Measurements from ENCODE around the gene CCM2. TPM values are rescaled to one million over a fixed set of nuclear protein-coding genes. Genes with fewer than 3 reads are reported as not detected.

Gene CCM2
- total RNA-seq, 2 experiments from 2014 or later: 130 to 134 TPM

- ChIA-PET POLR2A (interaction anchor here (0.6 to 26.2 kb wide), 25 partner anchors 3 to 489 kb away, joined by 3 to 517 read pairs (median 6); partner anchors contain the start of genes CCM2, DDX56, H2AZ2 and MYO1G), CTCF (interaction anchor here (0.6 to 7.1 kb wide), 10 partner anchors 9 to 157 kb away, joined by 3 to 88 read pairs (median 4); partner anchors contain the start of gene CCM2)
- peak within 1 kb of the TSS; percentile 99 for H3K4me3 Mint-ChIP-seq
- no peaks in the 10 kb centered on the region for H3K9me3 Mint-ChIP-seq
- peak within 1 kb of the TSS; percentile 96 for H3K27ac Mint-ChIP-seq
- no peaks in the 10 kb centered on the region for H3K27me3 Mint-ChIP-seq
- peaks cover 77% of the 10 kb centered on the region for H3K36me3 Mint-ChIP-seq (ENCODE audit: low read depth)
- H3K4me1 Mint-ChIP-seq: peaks cover 76% of the 10 kb centered on the region
- DNase-seq: peak; percentile 96
Measured at GRCh38 chr7:44978511-44979366, 21.3 kb upstream of the CCM2 start, which contains the start of gene MYO1G. Gene MYO1G, minus strand, starts transcription at chr7:44979015. Its CDS starts 54 bp downstream, at chr7:44978961.

- DNase-seq: no peak
- H3K27me3 Mint-ChIP-seq: no peaks in the 10 kb centered on the region
- no peaks in the 10 kb centered on the region for H3K9me3 Mint-ChIP-seq
- ChIA-PET CTCF (interaction anchor here (0.7 to 2.1 kb wide), 8 partner anchors 16 to 158 kb away, joined by 3 to 6 read pairs (median 4); partner anchors contain the start of gene CCM2), POLR2A (interaction anchor here (0.9 to 26.2 kb wide), 20 partner anchors 2 to 398 kb away, joined by 3 to 517 read pairs (median 15); partner anchors contain the start of genes CCM2, H2AZ2, MYO1G and PURB)
- H3K36me3 Mint-ChIP-seq (ENCODE audit: low read depth): peaks cover 77% of the 10 kb centered on the region
- H3K4me3 Mint-ChIP-seq: peak overlapping the region; percentile 99
- peak overlapping the region; percentile 96 for H3K27ac Mint-ChIP-seq
- peaks cover 76% of the 10 kb centered on the region for H3K4me1 Mint-ChIP-seq
Measured at GRCh38 chr7:44979481-44980392, 20.3 kb upstream of the CCM2 start.

- CTCF ChIA-PET: interaction anchor here (0.7 to 3.0 kb wide), 5 partner anchors 19 to 157 kb away, joined by 3 to 15 read pairs (median 4); partner anchors contain the start of gene CCM2
- peak overlapping the region; percentile 99 for H3K4me3 Mint-ChIP-seq
- peaks cover 79% of the 10 kb centered on the region for H3K36me3 Mint-ChIP-seq (ENCODE audit: low read depth)
- DNase-seq: peak; percentile 75
- POLR2A ChIA-PET: interaction anchor here (0.7 to 26.2 kb wide), 10 partner anchors 1 to 155 kb away, joined by 3 to 517 read pairs (median 104); partner anchors contain the start of genes CCM2, MYO1G, PURB and TBRG4
- H3K27me3 Mint-ChIP-seq: no peaks in the 10 kb centered on the region
- peaks cover 76% of the 10 kb centered on the region for H3K4me1 Mint-ChIP-seq
- peak overlapping the region; percentile 96 for H3K27ac Mint-ChIP-seq
- H3K9me3 Mint-ChIP-seq: no peaks in the 10 kb centered on the region
Measured at GRCh38 chr7:44980393-44981034, 19.5 kb upstream of the CCM2 start.

DNA sequence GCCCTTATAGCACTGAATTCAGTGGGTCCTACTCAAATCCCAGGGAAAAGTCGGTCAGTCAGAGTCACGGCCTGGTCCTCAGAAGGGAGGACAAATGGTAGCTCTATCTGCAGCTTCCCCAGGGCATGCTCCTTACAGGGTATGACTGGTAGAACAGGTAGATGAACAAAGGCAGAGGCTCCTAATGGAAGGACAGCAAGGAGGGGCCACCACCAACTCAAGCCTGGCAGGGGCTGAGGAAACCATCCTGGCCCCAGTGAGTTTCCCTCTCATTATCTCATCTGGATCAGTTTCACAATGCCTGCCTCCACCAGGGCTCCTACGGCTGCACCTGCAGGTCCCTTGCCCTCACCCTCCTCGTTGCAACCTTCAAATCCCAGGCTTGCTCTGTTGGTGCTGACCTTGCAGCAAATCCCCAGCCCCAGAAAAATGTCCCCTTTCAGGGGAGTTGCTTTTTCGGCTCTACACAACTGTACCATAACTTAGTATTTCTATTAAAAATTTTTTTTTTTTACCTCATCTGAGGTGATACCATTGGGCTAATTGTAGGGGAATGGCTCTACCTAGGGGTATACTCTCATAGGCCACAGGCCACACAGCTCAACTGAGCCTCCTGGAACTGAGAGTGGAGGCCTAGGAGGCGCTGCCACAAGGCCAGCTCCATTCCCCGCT is 18.8 kb upstream of the CCM2 start:
- DNase-seq: no peak
- Mint-ChIP-seq H3K4me1 (peaks cover 75% of the 10 kb centered on the region), H3K9me3 (no peaks in the 10 kb centered on the region), H3K4me3 (peak overlapping the region; percentile 99), H3K36me3 (ENCODE audit: low read depth) (peaks cover 79% of the 10 kb centered on the region), H3K27me3 (no peaks in the 10 kb centered on the region), H3K27ac (peak overlapping the region; percentile 96)
- CTCF ChIA-PET: interaction anchor here (0.7 to 3.0 kb wide), 5 partner anchors 8 to 156 kb away, joined by 3 to 15 read pairs (median 3); partner anchors contain the start of gene CCM2
- POLR2A ChIA-PET: interaction anchor here (0.7 to 26.2 kb wide), 11 partner anchors 1 to 155 kb away, joined by 3 to 517 read pairs (median 68); partner anchors contain the start of genes CCM2, MYO1G, PURB and TBRG4

GRCh38 chr7:44982535-44982923 is 17.5 kb upstream of the CCM2 start:
- DNase-seq: no peak
- H3K36me3 Mint-ChIP-seq (ENCODE audit: low read depth): peaks cover 73% of the 10 kb centered on the region
- ChIA-PET CTCF (interaction anchor here (2.1 to 3.0 kb wide), 4 partner anchors 10 to 152 kb away, joined by 7 to 15 read pairs (median 13); partner anchors contain the start of gene CCM2), POLR2A (interaction anchor here (0.9 to 26.2 kb wide), 7 partner anchors 12 to 132 kb away, joined by 3 to 517 read pairs (median 68); partner anchors contain the start of genes CCM2, MYO1G and TBRG4)
- H3K9me3 Mint-ChIP-seq: no peaks in the 10 kb centered on the region
- no peak overlapping the region for H3K4me3 Mint-ChIP-seq
- H3K4me1 Mint-ChIP-seq: peaks cover 79% of the 10 kb centered on the region
- peak overlapping the region; percentile 96 for H3K27ac Mint-ChIP-seq
- H3K27me3 Mint-ChIP-seq: no peaks in the 10 kb centered on the region

DNA sequence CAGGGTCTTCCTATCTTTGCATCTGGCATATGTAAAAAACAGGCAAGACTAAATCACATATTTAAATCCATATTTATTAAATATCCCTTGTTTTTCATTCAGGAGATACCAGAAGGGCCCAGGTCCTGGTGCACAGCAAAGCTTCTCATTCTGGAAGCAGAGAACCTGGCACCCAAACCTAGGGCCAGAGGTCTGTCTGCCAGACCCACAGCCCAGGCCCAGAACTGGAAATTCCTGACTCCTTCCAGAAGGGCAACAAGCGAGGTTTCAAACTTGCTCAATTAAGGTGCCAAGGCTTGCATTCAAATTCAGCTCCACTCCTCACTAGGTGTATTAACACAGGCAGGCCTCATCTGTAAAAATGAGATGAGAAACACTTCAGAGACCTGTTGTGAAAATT is 17.0 kb upstream of the CCM2 start:
- Mint-ChIP-seq H3K36me3 (ENCODE audit: low read depth) (peaks cover 69% of the 10 kb centered on the region), H3K27me3 (no peaks in the 10 kb centered on the region), H3K4me1 (peaks cover 83% of the 10 kb centered on the region), H3K27ac (peak overlapping the region; percentile 96), H3K9me3 (no peaks in the 10 kb centered on the region), H3K4me3 (peak overlapping the region; percentile 99)
- no peak for DNase-seq
- ChIA-PET POLR2A (interaction anchor here (0.9 to 26.2 kb wide), 6 partner anchors 11 to 132 kb away, joined by 3 to 517 read pairs (median 240); partner anchors contain the start of genes CCM2, MYO1G and TBRG4), CTCF (interaction anchor here (2.1 to 3.0 kb wide), 4 partner anchors 10 to 152 kb away, joined by 7 to 15 read pairs (median 13); partner anchors contain the start of gene CCM2)

DNA sequence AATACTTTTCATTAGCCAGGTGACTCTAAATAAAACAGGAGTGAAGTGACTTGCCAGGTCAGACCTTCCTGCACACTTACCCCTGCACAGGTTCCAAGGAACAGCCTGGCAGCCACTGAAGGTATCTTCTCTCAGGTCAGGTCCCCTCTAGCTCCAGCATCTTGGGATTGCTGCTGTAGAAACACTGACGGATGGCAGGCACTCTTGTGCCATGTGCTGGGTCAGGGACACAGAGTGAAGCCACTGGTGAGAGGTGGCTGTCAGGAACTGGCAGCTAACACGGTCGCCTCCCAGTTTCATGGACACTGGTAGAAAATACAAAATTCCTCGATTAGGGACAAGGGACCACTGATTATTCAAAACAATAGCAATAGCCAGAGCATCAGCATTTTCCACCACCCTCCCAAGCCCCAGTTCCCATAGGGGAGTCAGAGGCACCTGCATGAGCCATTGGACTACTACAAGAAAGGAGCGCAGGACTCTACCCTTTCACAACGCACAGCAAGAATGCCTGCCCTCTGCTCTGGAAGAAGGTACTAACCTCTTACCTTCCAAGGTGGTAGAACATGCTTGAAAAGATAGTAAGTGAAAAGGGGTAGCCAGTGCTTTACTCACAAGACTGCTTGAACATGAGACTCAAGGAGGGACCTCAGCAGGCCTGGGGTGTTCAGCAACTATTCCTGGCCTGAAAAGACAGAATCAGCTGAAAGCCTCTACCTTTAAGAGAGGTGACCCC is 16.1 kb upstream of the CCM2 start:
- Mint-ChIP-seq H3K27me3 (no peaks in the 10 kb centered on the region), H3K4me3 (peak overlapping the region; percentile 99), H3K9me3 (no peaks in the 10 kb centered on the region), H3K27ac (peak overlapping the region; percentile 96), H3K4me1 (peaks cover 91% of the 10 kb centered on the region), H3K36me3 (ENCODE audit: low read depth) (peaks cover 59% of the 10 kb centered on the region)
- ChIA-PET POLR2A (interaction anchor here (1.5 to 26.2 kb wide), 5 partner anchors 10 to 127 kb away, joined by 5 to 517 read pairs (median 412); partner anchors contain the start of genes CCM2, MYO1G and TBRG4), CTCF (interaction anchor here (2.1 to 3.0 kb wide), 3 partner anchors 12 to 151 kb away, joined by 7 to 15 read pairs (median 15); partner anchors contain the start of gene CCM2)
- no peak for DNase-seq

GRCh38 chr7:44984478-44984758 is 15.6 kb upstream of the CCM2 start:
- no peaks in the 10 kb centered on the region for H3K9me3 Mint-ChIP-seq
- peaks cover 54% of the 10 kb centered on the region for H3K36me3 Mint-ChIP-seq (ENCODE audit: low read depth)
- H3K27ac Mint-ChIP-seq: peak overlapping the region; percentile 96
- H3K4me1 Mint-ChIP-seq: peaks cover 90% of the 10 kb centered on the region
- POLR2A ChIA-PET: interaction anchor here (17.8 to 26.2 kb wide), 3 partner anchors 14 to 40 kb away, joined by 412 to 517 read pairs (median 493); partner anchors contain the start of genes CCM2 and MYO1G
- peak overlapping the region; percentile 99 for H3K4me3 Mint-ChIP-seq
- H3K27me3 Mint-ChIP-seq: no peaks in the 10 kb centered on the region
- CTCF ChIA-PET: interaction anchor here (2.8 kb wide), 1 partner anchor 150 kb away, joined by 15 read pairs; no protein-coding TSS in a partner anchor
- no peak for DNase-seq

GRCh38 chr7:44985033-44985695 is 14.8 kb upstream of the CCM2 start:
- Mint-ChIP-seq H3K9me3 (no peaks in the 10 kb centered on the region), H3K27me3 (no peaks in the 10 kb centered on the region), H3K4me3 (peak overlapping the region; percentile 99), H3K4me1 (peaks cover 83% of the 10 kb centered on the region), H3K27ac (peak overlapping the region; percentile 96), H3K36me3 (ENCODE audit: low read depth) (peaks cover 54% of the 10 kb centered on the region)
- no peak for DNase-seq
- CTCF ChIA-PET: interaction anchor here (0.7 to 1.7 kb wide), 8 partner anchors 7 to 151 kb away, joined by 3 to 6 read pairs (median 4); no protein-coding TSS in a partner anchor
- POLR2A ChIA-PET: interaction anchor here (0.6 to 26.2 kb wide), 14 partner anchors 9 to 495 kb away, joined by 3 to 517 read pairs (median 5); partner anchors contain the start of genes CCM2, MYO1G, OGDH and PURB

DNA sequence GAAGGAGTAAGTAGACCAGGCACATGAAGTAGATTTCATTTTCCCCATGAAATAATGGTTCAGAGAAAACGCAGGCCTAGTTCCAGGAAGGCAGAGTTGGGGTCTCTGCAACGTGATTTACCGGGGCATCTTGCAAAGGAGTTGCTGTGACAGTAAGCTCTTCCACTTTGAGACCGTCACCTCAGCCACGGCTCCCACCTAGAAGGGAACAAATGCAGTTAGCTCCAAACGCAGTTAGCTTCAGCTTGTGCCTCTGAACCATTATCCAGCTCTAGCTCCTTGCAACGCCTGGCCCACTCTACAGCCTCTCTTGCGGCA is 14.1 kb upstream of the CCM2 start:
- ChIA-PET CTCF (interaction anchor here (0.7 to 1.7 kb wide), 8 partner anchors 8 to 150 kb away, joined by 3 to 6 read pairs (median 4); no protein-coding TSS in a partner anchor), POLR2A (interaction anchor here (0.6 to 26.2 kb wide), 14 partner anchors 8 to 496 kb away, joined by 3 to 517 read pairs (median 5); partner anchors contain the start of genes CCM2, MYO1G, OGDH and PURB)
- Mint-ChIP-seq H3K36me3 (ENCODE audit: low read depth) (peaks cover 54% of the 10 kb centered on the region), H3K4me1 (peaks cover 77% of the 10 kb centered on the region), H3K27me3 (no peaks in the 10 kb centered on the region), H3K9me3 (no peaks in the 10 kb centered on the region), H3K27ac (peak overlapping the region; percentile 96), H3K4me3 (peak overlapping the region; percentile 99)
- DNase-seq: no peak

Measured in activated CD4-positive, alpha-beta memory T cell treated with anti-CD3 and anti-CD28 coated beads, Interleukin-2, amount 10 ng/mL, durations not matched to agents 7 days and 5 days (primary cell).